Mesenchymal stem cell (in vitro differentiated cells and primary cell): ENCODE measurements around the gene CCL16.

ENCODE experiments used
- DNase-seq: peaks from one replicate; pipeline ENCODE4 v3.0.0-alpha.2; 2013
- H2AFZ ChIP-seq: one replicate; pipeline ENCODE4 v1.6.1; 2013; ENCODE audit warnings: low read depth, mild to moderate bottlenecking, control low read depth, inconsistent platforms, low read length, moderate library complexity
- H2AK5ac ChIP-seq: 2 replicates; pipeline ENCODE4 v1.6.1; 2013; ENCODE audit warnings: low read length, moderate library complexity, mild to moderate bottlenecking, inconsistent platforms; ENCODE audit not compliant: severe bottlenecking
- H2BK120ac ChIP-seq: one replicate; pipeline ENCODE4 v1.6.1; 2013; ENCODE audit warnings: low read depth, mild to moderate bottlenecking, inconsistent platforms, low read length, moderate library complexity
- H2BK12ac ChIP-seq, 2 experiments: one replicate each; pipeline ENCODE4 v1.6.1; 2013; ENCODE audit warnings: inconsistent platforms in 2 of 2, low read length in 2 of 2, mild to moderate bottlenecking in 2 of 2, moderate library complexity in 2 of 2, control low read depth in 1 of 2
- H2BK15ac ChIP-seq: one replicate; pipeline ENCODE4 v1.6.1; 2013; ENCODE audit warnings: mild to moderate bottlenecking, low read depth, inconsistent platforms; ENCODE audit not compliant: poor library complexity, severe bottlenecking
- H2BK5ac ChIP-seq: 2 replicates; pipeline ENCODE4 v1.6.1; 2013; ENCODE audit warnings: low read depth, mild to moderate bottlenecking, low read length, control low read depth, inconsistent platforms; ENCODE audit not compliant: poor library complexity, severe bottlenecking
- H3K14ac ChIP-seq, 2 experiments: one replicate each; pipeline ENCODE4 v1.6.1; 2013; ENCODE audit warnings: inconsistent platforms in 2 of 2, low read length in 2 of 2, control low read depth in 1 of 2, mild to moderate bottlenecking in 1 of 2, moderate library complexity in 1 of 2
- H3K18ac ChIP-seq, 2 experiments: one replicate each; pipeline ENCODE4 v1.6.1; 2013; ENCODE audit warnings: inconsistent platforms in 2 of 2, low read length in 2 of 2, control low read depth in 1 of 2, low read depth in 1 of 2, mild to moderate bottlenecking in 1 of 2
- H3K23ac ChIP-seq, 2 experiments: one replicate each; pipeline ENCODE4 v1.6.1; 2013; ENCODE audit warnings: inconsistent platforms in 2 of 2, low read length in 2 of 2, mild to moderate bottlenecking in 2 of 2, moderate library complexity in 2 of 2, control low read depth in 1 of 2
- H3K27ac ChIP-seq: 2 replicates; pipeline ENCODE4 v1.5.1; 2013; ENCODE audit warnings: mild to moderate bottlenecking, moderate library complexity, low read length, control low read depth, inconsistent platforms; ENCODE audit not compliant: poor library complexity, severe bottlenecking
- H3K27me3 ChIP-seq, 2 experiments: 2 replicates each; pipeline versions ENCODE4 v1.6.1 to v1.7.0; 2013; ENCODE audit warnings: low read length in 2 of 2, mild to moderate bottlenecking in 2 of 2, moderate library complexity in 2 of 2, control low read depth in 1 of 2, inconsistent platforms in 1 of 2; ENCODE audit not compliant: control insufficient read depth in 1 of 2, insufficient read depth in 1 of 2
- H3K36me3 ChIP-seq, 2 experiments: 2 replicates each; pipeline versions ENCODE4 v1.6.1 to v1.7.0; 2013; ENCODE audit warnings: low read length in 2 of 2, control low read depth in 1 of 2, inconsistent platforms in 1 of 2, low read depth in 1 of 2, mild to moderate bottlenecking in 1 of 2; ENCODE audit not compliant: insufficient read depth in 2 of 2, control insufficient read depth in 1 of 2
- H3K4ac ChIP-seq, 2 experiments: one replicate each; pipeline ENCODE4 v1.6.1; 2013; ENCODE audit warnings: inconsistent platforms in 2 of 2, low read length in 2 of 2, mild to moderate bottlenecking in 2 of 2, moderate library complexity in 2 of 2, control low read depth in 1 of 2, low read depth in 1 of 2
- H3K4me1 ChIP-seq: 2 replicates; pipeline ENCODE4 v1.6.1; 2013; ENCODE audit warnings: low read depth, low read length, control low read depth; ENCODE audit not compliant: control insufficient read depth, insufficient read depth
- H3K4me2 ChIP-seq: 2 replicates; pipeline ENCODE4 v1.6.1; 2013; ENCODE audit warnings: low read length, mild to moderate bottlenecking, inconsistent platforms; ENCODE audit not compliant: poor library complexity, severe bottlenecking
- H3K4me3 ChIP-seq, 2 experiments: 2 replicates each; pipeline versions ENCODE4 v1.5.1 to v1.7.0; 2013; ENCODE audit warnings: low read length in 2 of 2, mild to moderate bottlenecking in 2 of 2, control low read depth in 1 of 2, low read depth in 1 of 2; ENCODE audit not compliant: insufficient read depth in 1 of 2
- H3K79me1 ChIP-seq: replicated peaks from 2 replicates; pipeline ENCODE4 v1.6.1; 2013; ENCODE audit warnings: mild to moderate bottlenecking, control low read depth, low read length, inconsistent platforms; ENCODE audit not compliant: poor library complexity, severe bottlenecking
- H3K9ac ChIP-seq: 2 replicates; pipeline ENCODE4 v1.7.0; 2013; ENCODE audit warnings: mild to moderate bottlenecking, low read length, moderate library complexity
- H3K9me3 ChIP-seq: 2 replicates; pipeline ENCODE4 v1.7.0; 2013; ENCODE audit warnings: mild to moderate bottlenecking, low read length; ENCODE audit not compliant: control insufficient read depth
- H4K8ac ChIP-seq: one replicate; pipeline ENCODE4 v1.6.1; 2013; ENCODE audit warnings: inconsistent platforms, mild to moderate bottlenecking, low read length, moderate library complexity
- H4K91ac ChIP-seq: one replicate; pipeline ENCODE4 v1.6.1; 2013; ENCODE audit warnings: mild to moderate bottlenecking, low read length, inconsistent platforms

Gene CCL16

DNA sequence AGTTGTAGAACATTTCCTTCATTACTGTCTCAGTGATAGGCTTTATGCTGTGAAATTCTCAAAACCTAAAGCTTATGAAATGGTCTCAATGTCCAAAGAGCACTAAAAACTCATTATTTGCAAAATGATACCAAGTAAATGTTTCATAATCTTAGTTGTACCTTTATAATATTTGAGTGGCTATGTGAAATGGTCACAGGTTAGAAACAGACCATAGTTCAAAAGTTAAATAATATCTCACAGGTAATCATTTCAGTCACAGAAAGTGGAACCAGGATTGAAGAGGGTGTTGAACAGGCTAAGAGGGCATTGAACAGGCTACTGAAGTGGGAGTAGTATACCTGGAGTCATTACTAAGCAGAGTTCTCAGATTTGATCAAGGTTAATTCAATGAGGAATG is 53.6 kb downstream of the CCL16 start:
- no peak overlapping the region for H3K4me3 ChIP-seq
- H3K27me3 ChIP-seq = no peaks in the 10 kb centered on the region
- H3K79me1 ChIP-seq = no peaks in the 10 kb centered on the region
- H3K9ac ChIP-seq = no peak overlapping the region
- no peak overlapping the region for H2AFZ ChIP-seq
- no peak for DNase-seq
- peaks cover 4% of the 10 kb centered on the region for H3K4me1 ChIP-seq
- H3K4me2 ChIP-seq = no peak overlapping the region
- no peaks in the 10 kb centered on the region for H3K36me3 ChIP-seq
- H4K91ac ChIP-seq = no peak overlapping the region
- H3K18ac ChIP-seq = no peak overlapping the region
- no peak overlapping the region for H2AK5ac ChIP-seq
- H2BK5ac ChIP-seq = no peak overlapping the region
- no peak overlapping the region for H2BK15ac ChIP-seq
- no peak overlapping the region for H4K8ac ChIP-seq
- no peak overlapping the region for H3K23ac ChIP-seq
- H2BK120ac ChIP-seq = no peak overlapping the region
- no peak overlapping the region for H3K14ac ChIP-seq
- no peak overlapping the region for H3K27ac ChIP-seq
- no peak overlapping the region for H3K4ac ChIP-seq
- H2BK12ac ChIP-seq = no peak overlapping the region
- H3K9me3 ChIP-seq = no peaks in the 10 kb centered on the region
